KMS-11 (cell line): ENCODE results near the gene BRCA1.

Experiments
- H2AFZ ChIP-seq: fragments of 200-600 bp; sonication (generic); 2 replicates; pipeline ENCODE4 v1.6.1; 2016; ENCODE audit warnings: antibody characterized with exemption, mixed run types, low read depth
- H3K27ac ChIP-seq: fragments of 200-600 bp; sonication (generic); 2 replicates; pipeline ENCODE4 v1.6.1; 2016; ENCODE audit warnings: mild to moderate bottlenecking, mixed run types
- H3K27me3 ChIP-seq: fragments of 200-600 bp; sonication (generic); 2 replicates; pipeline ENCODE4 v1.6.1; 2017; ENCODE audit warnings: mild to moderate bottlenecking, low read depth, mixed run types, moderate library complexity; ENCODE audit not compliant: insufficient read depth
- H3K36me3 ChIP-seq: fragments of 200-600 bp; sonication (generic); 2 replicates; pipeline ENCODE4 v1.6.1; 2017; ENCODE audit warnings: mild to moderate bottlenecking, mixed run types; ENCODE audit not compliant: insufficient read depth
- H3K4me1 ChIP-seq: fragments of 200-600 bp; sonication (generic); 2 replicates; pipeline ENCODE4 v1.6.1; 2016; ENCODE audit warnings: mild to moderate bottlenecking, low read depth, mixed run types; ENCODE audit not compliant: poor library complexity, severe bottlenecking
- H3K4me2 ChIP-seq: fragments of 200-600 bp; sonication (generic); 2 replicates; pipeline ENCODE4 v1.7.0; 2016; ENCODE audit warnings: mild to moderate bottlenecking, mixed run types
- H3K4me3 ChIP-seq: fragments of 200-600 bp; sonication (generic); IDR thresholded peaks from 2 replicates; pipeline ENCODE4 v1.6.1; 2017; ENCODE audit warnings: low read depth, low read length, mixed read lengths; ENCODE audit not compliant: insufficient read depth
- H3K79me2 ChIP-seq: fragments of 200-600 bp; sonication (generic); 2 replicates; pipeline ENCODE4 v1.6.1; 2016; ENCODE audit warnings: low read depth, mixed run types; ENCODE audit not compliant: insufficient read depth
- H3K9ac ChIP-seq: fragments of 200-600 bp; sonication (generic); 2 replicates; pipeline ENCODE4 v1.6.1; 2016; ENCODE audit warnings: mild to moderate bottlenecking, mixed run types
- H4K20me1 ChIP-seq: fragments of 200-600 bp; sonication (generic); 2 replicates; pipeline ENCODE4 v1.6.1; 2016; ENCODE audit warnings: mild to moderate bottlenecking, mixed run types; ENCODE audit not compliant: insufficient read depth
- TF ChIP-seq, protein P1 (sequence below): fragments of 200-600 bp; sonication (generic); conservative IDR thresholded peaks from 2 replicates; pipeline ENCODE4 v1.6.1; 2017; ENCODE audit warnings: low read depth, mild to moderate bottlenecking, antibody characterized with exemption, low read length, moderate library complexity, mixed read lengths

The BRCA1 gene

DNA sequence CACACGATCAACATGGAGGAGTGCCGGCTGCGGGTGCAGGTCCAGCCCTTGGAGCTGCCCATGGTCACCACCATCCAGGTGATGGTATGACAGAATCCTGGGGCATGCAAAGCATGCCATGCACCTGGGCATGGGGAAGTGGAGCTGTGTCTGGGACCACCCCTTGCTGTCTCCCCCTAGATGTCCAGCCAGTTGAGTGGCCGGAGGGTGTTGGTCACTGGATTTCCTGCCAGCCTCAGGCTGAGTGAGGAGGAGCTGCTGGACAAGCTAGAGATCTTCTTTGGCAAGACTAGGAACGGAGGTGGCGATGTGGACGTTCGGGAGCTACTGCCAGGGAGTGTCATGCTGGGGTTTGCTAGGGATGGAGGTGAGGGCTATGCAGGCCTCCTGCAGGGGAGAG is 111.9 kb downstream of the BRCA1 start:
- H3K36me3 ChIP-seq = no peaks in the 10 kb centered on the region
- no peak overlapping the region for H3K27ac ChIP-seq
- no peaks in the 10 kb centered on the region for H3K79me2 ChIP-seq
- no peak overlapping the region for H3K4me2 ChIP-seq
- H4K20me1 ChIP-seq = no peaks in the 10 kb centered on the region
- no peak overlapping the region for H3K4me3 ChIP-seq
- peaks cover 4% of the 10 kb centered on the region for H3K4me1 ChIP-seq
- H3K27me3 ChIP-seq = no peaks in the 10 kb centered on the region
- H2AFZ ChIP-seq = no peak overlapping the region
- TF ChIP-seq, protein P1, sequence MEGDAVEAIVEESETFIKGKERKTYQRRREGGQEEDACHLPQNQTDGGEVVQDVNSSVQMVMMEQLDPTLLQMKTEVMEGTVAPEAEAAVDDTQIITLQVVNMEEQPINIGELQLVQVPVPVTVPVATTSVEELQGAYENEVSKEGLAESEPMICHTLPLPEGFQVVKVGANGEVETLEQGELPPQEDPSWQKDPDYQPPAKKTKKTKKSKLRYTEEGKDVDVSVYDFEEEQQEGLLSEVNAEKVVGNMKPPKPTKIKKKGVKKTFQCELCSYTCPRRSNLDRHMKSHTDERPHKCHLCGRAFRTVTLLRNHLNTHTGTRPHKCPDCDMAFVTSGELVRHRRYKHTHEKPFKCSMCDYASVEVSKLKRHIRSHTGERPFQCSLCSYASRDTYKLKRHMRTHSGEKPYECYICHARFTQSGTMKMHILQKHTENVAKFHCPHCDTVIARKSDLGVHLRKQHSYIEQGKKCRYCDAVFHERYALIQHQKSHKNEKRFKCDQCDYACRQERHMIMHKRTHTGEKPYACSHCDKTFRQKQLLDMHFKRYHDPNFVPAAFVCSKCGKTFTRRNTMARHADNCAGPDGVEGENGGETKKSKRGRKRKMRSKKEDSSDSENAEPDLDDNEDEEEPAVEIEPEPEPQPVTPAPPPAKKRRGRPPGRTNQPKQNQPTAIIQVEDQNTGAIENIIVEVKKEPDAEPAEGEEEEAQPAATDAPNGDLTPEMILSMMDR = no peak
- H3K9ac ChIP-seq = no peak overlapping the region

DNA sequence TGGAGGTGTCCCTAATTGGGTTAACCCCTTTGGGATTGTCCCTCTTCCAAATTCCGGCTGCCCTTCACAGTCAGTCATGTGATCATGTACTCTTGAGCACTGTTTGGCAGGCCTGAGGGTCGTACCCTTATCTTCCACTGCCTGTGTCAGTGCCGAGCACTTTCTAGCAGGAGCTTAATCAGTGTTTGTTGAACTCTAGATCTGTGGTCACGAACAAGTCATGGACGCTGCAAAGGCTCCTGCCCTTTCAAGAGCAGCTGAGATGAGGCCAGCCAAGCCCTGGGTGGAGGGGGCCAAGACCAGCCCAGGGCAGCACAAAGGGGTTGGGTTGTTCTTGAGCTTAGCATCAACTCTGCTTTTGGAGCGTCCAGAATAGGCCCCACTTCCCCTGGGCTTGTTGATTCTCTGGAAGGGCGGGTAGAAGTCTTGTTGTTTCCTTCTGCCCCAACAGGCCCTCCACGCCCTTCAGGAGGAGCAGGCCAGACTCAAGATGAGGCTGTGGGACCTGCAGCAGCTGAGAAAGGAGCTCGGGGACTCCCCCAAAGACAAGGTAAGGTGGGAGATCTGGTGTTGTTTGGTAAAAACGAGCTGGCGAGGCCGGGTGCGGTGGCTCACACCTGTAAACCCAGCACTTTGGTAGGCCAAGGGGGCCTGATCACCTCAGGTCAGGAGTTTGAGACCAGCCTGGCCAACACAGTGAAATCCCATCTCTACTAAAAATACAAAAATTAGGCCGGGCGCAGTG is 113.3 kb downstream of the BRCA1 start:
- Histone ChIP-seq H3K4me1 (peaks cover 8% of the 10 kb centered on the region), H2AFZ (no peak overlapping the region), H3K27me3 (no peaks in the 10 kb centered on the region), H3K27ac (no peak overlapping the region), H3K79me2 (peaks cover 4% of the 10 kb centered on the region; the same call in 1 of the 2 replicates), H3K36me3 (no peaks in the 10 kb centered on the region), H3K4me3 (no peak overlapping the region), H4K20me1 (no peaks in the 10 kb centered on the region), H3K4me2 (no peak overlapping the region), H3K9ac (no peak overlapping the region)
- TF ChIP-seq, protein P1 = no peak

DNA sequence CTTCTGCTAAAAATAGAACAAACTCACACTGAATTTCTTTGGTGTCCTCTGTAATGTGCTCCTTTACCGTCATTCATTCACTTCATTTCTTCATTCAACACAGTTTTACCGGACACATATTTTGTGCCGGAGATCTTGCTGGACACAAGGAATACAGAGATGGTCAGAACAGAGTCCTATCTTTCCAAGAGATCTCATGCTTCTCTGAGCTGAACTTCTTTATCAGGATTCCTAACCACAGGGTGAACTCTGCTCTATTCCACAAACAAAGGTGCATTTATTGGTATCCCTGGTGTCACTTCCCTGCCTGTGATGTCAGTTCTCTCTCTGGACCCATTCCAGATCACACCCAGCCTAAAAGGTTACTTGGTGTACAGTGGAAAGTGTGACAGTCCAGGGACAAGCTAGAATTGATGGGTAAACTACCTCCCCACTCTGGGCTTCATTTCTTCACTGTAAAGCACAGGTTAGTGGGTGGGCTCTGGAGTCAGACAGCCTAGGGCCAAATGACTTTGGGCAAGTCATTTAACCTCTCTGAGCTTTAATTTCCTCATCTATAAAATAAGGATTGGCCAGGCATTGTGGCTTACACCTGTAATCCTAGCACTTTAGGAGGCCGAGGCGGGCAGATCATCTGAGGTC is 114.4 kb downstream of the BRCA1 start:
- Histone ChIP-seq H2AFZ (no peak overlapping the region), H3K9ac (no peak overlapping the region), H3K4me3 (no peak overlapping the region), H4K20me1 (no peaks in the 10 kb centered on the region), H3K79me2 (peaks cover 4% of the 10 kb centered on the region; the same call in 1 of the 2 replicates), H3K36me3 (no peaks in the 10 kb centered on the region), H3K4me1 (peaks cover 12% of the 10 kb centered on the region), H3K4me2 (no peak overlapping the region), H3K27ac (no peak overlapping the region), H3K27me3 (no peaks in the 10 kb centered on the region)
- TF ChIP-seq, protein P1 = no peak

DNA sequence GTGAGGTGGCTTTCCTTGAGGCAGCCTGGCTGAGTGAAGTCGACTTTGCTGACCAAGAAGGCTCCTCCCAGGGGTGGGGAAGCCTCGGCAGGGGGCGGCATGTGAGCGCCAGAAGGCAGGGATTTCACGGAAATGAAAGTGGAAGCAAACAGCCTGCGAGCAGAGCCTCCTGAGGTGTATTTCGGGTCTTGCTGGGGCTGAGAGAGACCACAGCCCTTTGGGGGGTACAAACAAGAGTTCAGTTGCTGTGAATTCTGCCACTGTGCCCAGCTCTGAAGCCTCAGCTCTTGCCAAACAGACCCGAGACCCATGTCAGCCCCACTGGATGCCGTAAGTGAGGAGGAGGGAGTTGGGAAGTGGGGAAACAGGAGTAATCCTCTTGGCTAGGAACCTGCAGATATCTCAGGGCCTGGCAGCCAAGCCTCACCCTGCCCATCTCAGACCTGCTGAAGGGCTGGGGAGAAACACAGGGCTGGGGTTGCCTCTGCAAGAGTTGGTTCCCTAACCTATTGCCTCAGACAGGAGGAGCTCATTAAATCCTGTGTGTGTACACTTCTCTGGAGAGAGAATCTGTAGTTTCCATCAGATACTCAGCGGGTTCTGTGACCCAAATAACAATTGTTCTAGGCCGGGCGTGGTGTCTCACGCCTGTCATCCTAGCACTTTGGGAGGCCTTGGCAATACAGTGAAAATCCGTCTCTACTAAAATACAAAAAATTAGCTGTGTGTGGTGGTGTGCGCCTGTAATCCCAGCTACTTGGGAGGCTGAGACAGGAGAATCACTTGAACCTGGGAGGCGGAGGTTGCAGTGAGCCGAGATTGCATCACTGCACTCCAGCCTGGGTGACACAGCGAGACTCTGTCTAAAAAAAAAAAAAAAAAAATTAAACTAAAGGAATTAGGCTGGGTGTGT is 118.3 kb downstream of the BRCA1 start, which contains the start of gene IFI35:
TSS of gene IFI35 (plus strand) at position 146 of the 913 bp plus-strand sequence. CDS start at position 310, 164 bp downstream.
- Histone ChIP-seq H3K79me2 (peaks cover 4% of the 10 kb centered on the region; the same call in 1 of the 2 replicates), H3K4me3 (no peak within 1 kb of the TSS), H3K4me2 (peak within 1 kb of the TSS; percentile 53), H2AFZ (peak within 1 kb of the TSS; percentile 47), H4K20me1 (no peaks in the 10 kb centered on the region), H3K36me3 (peaks cover 5% of the 10 kb centered on the region; the same call in 1 of the 2 replicates), H3K27me3 (no peaks in the 10 kb centered on the region), H3K4me1 (peaks cover 12% of the 10 kb centered on the region), H3K9ac (peak within 1 kb of the TSS; percentile 67; the same call in 1 of the 2 replicates), H3K27ac (peak within 1 kb of the TSS; percentile 74)
- TF ChIP-seq, protein P1 = peak; percentile 37; the same call in 1 of the 2 replicates
